HG03432 (cell line): Measurements from ENCODE around the gene LDB2.

Experiments used
- ATAC-seq: cut with Tn5 transposase; IDR thresholded peaks from one replicate; pipeline ENCODE4 v1.9.1; 2021; ENCODE audit warnings: mild to moderate bottlenecking, moderate library complexity; ENCODE audit not compliant: unreplicated experiment

LDB2 gene

GRCh38 chr4:16728111-16728510, 170.3 kb downstream of the LDB2 start:
- no peak for ATAC-seq

GRCh38 chr4:16727218-16727617, 171.2 kb downstream of the LDB2 start:
- no peak for ATAC-seq

GRCh38 chr4:16726368-16727050, 171.9 kb downstream of the LDB2 start:
- ATAC-seq, result no peak

- ATAC-seq, result no peak
Observed at GRCh38 chr4:16725252-16725651, 173.2 kb downstream of the LDB2 start.

GRCh38 chr4:16722416-16722815, 176.0 kb downstream of the LDB2 start:
- ATAC-seq, result no peak

GRCh38 chr4:16721613-16722291, 176.7 kb downstream of the LDB2 start:
- ATAC-seq, result no peak

- ATAC-seq, result no peak
Observed at GRCh38 chr4:16720761-16721160, 177.7 kb downstream of the LDB2 start.

- ATAC-seq, result no peak
Observed at GRCh38 chr4:16717266-16717970, 181.0 kb downstream of the LDB2 start.

GRCh38 chr4:16715482-16715881, 183.0 kb downstream of the LDB2 start:
- no peak for ATAC-seq

- no peak for ATAC-seq
Observed at GRCh38 chr4:16714191-16714590, 184.3 kb downstream of the LDB2 start.

- no peak for ATAC-seq
Observed at GRCh38 chr4:16713696-16714095, 184.7 kb downstream of the LDB2 start.

GRCh38 chr4:16713271-16713670, 185.2 kb downstream of the LDB2 start:
- no peak for ATAC-seq

GRCh38 chr4:16710198-16710597, 188.2 kb downstream of the LDB2 start:
- no peak for ATAC-seq

GRCh38 chr4:16707874-16708273, 190.6 kb downstream of the LDB2 start:
- ATAC-seq, result no peak

GRCh38 chr4:16706251-16706650, 192.2 kb downstream of the LDB2 start:
- ATAC-seq, result no peak

GRCh38 chr4:16705341-16705740, 193.1 kb downstream of the LDB2 start:
- no peak for ATAC-seq

- ATAC-seq, result no peak
Observed at GRCh38 chr4:16704489-16704888, 194.0 kb downstream of the LDB2 start.

GRCh38 chr4:16695896-16696295, 202.5 kb downstream of the LDB2 start:
- no peak for ATAC-seq

- ATAC-seq, result no peak
Observed at GRCh38 chr4:16694884-16695276, 203.6 kb downstream of the LDB2 start.

GRCh38 chr4:16694173-16694883, 204.1 kb downstream of the LDB2 start:
- no peak for ATAC-seq

GRCh38 chr4:16693641-16694040, 204.8 kb downstream of the LDB2 start:
- no peak for ATAC-seq
